ENCODE results near the gene ANTKMT. TPM values are rescaled to one million over a fixed set of nuclear protein-coding genes. Genes with fewer than 3 reads are reported as not detected.

ANTKMT gene
- total RNA-seq, 1 donor from 2014 or later, result 24.1 TPM

DNA sequence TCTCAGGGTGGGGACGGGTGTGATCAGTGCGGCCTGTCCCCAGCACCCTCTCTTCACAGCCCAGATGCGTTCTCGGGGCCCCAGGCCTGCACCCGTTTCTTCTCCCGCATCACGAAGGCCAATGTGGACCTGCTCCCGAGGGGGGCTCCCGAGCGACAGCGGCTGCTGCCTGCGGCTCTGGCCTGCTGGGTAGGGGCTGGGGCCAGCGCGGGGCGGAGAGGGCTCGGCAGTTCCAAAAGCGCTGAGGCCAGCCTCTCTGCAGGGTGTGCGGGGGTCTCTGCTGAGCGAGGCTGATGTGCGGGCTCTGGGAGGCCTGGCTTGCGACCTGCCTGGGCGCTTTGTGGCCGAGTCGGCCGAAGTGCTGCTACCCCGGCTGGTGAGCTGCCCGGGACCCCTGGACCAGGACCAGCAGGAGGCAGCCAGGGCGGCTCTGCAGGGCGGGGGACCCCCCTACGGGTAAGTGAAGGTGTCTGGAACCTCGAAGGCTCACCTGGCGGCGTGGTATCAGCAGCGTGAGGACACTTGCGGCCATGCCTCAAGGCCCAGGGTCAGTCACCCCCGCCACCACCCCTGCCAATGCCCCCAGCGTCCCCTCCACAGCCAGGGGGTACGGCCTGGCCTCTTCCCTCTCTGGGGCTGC lies 44.0 kb downstream of the ANTKMT start:
- ATAC-seq, result no peak

DNA sequence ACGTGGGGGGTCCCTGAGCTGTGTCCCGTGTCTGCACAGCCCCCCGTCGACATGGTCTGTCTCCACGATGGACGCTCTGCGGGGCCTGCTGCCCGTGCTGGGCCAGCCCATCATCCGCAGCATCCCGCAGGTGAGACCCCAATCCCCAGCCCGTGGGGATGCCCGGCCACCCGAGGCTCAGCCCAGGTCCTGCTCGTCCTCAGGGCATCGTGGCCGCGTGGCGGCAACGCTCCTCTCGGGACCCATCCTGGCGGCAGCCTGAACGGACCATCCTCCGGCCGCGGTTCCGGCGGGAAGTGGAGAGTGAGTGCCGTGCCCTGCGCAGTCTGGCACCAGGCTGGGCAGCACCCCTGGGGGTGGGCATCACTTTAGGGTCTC lies 44.5 kb downstream of the ANTKMT start:
- no peak for ATAC-seq

DNA sequence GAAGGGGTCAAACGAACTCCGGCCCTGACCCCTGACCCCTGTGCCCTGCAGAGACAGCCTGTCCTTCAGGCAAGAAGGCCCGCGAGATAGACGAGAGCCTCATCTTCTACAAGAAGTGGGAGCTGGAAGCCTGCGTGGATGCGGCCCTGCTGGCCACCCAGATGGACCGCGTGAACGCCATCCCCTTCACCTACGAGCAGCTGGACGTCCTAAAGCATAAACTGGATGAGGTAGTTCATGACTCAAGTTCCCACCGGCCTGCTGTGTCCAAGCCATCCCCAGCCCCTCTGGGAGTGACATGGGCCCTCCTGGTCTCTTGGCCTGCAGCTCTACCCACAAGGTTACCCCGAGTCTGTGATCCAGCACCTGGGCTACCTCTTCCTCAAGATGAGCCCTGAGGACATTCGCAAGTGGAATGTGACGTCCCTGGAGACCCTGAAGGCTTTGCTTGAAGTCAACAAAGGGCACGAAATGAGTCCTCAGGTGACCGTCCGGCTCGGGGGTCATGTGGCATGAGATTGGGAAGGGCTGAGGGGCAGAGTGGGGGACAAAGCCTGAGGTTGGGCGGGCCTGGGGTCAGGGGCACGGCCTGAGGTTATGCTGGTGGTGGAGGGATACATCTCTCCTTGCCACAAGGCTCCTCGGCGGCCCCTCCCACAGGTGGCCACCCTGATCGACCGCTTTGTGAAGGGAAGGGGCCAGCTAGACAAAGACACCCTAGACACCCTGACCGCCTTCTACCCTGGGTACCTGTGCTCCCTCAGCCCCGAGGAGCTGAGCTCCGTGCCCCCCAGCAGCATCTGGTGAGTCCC lies 45.3 kb downstream of the ANTKMT start:
- ATAC-seq, result no peak

DNA sequence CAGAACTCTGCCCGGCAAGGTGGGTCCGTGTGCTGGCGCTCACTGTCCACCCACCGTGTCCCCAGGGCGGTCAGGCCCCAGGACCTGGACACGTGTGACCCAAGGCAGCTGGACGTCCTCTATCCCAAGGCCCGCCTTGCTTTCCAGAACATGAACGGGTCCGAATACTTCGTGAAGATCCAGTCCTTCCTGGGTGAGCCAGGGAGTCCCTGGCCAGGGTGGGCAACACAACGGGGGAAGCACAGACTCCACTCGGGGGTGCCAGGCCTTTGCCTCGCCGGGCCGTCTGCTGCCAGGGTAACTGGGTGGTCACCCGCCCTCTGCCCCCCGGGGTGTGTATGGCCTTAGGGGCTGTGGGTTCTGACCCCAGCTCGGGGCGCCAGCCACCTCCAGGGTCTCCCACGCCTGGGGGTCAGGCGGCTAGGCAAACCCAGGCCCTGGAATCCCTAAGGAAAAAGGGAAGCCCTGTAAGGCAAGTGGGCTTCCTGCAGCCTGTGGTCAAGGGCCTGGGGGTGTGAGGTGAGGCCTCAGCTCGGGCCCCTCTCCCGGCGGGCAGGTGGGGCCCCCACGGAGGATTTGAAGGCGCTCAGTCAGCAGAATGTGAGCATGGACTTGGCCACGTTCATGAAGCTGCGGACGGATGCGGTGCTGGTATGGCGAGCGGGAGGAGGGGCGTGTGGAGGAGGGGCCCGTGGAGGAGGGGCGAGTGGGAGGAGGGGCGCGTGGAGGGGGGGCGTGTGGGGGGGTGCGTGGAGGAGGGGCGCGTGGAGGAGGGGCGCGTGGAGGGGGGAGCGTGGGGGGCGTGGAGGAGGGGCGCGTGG lies 46.1 kb downstream of the ANTKMT start:
- no peak for ATAC-seq

DNA sequence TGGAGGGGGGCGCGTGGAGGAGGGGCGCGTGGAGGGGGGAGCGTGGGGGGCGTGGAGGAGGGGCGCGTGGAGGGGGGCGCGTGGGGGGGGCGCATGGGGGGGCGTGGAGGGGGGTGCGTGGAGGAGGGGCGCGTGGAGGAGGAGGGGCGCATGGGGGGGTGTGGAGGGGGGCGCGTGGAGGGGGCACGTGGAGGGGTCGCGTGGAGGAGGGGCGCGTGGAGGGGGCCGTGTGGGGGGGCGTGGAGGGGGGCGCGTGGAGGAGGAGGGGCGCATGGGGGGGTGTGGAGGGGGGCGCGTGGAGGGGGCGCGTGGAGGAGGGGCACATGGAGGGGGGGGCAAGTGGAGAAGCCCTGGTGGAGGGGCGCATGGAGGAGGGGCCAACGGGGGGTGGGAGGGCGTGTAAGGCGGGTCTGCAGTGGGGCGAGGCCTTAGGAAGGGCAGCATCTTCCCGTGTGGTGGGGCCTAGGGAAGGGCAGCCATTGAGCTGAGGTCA lies 46.8 kb downstream of the ANTKMT start:
- no peak for ATAC-seq

DNA sequence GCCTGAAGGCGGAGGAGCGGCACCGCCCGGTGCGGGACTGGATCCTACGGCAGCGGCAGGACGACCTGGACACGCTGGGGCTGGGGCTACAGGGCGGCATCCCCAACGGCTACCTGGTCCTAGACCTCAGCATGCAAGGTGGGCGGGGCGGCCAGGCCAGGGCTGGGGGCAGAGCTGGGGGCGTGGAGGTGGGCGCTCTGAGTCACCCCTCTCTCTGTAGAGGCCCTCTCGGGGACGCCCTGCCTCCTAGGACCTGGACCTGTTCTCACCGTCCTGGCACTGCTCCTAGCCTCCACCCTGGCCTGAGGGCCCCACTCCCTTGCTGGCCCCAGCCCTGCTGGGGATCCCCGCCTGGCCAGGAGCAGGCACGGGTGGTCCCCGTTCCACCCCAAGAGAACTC lies 47.5 kb downstream of the ANTKMT start:
- peak; percentile 59 for ATAC-seq

DNA sequence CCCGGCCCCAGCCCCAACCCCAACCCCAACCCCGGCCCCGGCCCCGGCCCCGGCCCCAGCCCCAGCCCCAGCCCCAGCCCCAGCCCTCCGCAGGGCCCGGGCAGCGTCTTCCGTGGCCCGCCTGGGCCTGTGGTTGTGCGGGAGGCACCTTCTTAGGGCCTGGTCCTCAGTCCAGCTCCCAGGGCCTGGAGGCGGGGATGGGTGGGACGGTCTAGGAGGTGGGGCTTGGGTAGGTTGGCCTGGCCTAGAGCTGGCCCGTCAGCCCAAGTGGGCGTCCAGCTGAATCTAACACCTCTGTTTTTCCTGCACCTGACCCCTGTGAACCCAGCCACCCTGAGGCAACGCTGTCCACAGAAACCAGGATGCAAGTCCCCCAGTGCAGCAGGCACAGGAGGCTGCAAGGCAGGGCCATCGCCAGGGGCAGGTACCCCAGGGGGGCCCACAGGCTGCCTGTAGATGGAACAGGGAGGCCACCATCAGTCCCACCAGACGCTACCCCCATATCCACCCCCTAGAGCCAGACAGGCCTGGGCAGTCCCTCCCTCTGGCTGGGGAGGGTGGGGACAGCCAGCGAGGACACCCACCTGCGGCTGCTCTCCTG lies 48.3 kb downstream of the ANTKMT start:
- no peak for ATAC-seq

DNA sequence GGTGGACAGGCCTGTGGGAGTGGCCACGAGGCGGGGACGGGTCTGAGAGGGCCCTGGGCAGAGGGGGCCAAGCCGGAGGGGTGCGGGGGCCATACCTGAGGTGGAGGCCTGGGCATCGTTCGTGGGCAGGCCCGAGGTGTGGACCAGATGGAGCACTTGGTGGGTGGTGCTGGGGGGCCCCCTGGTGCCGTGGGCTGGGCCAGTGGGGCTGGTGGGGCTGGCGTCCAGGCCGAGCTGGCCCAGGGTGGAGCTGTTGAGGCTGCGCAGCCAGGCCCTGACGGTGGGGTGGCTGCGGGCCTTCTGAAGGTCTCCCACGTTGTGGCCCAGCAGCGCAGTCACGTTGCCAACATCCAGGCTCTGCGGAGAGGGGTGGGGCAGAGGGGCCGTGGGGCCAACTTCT lies 49.0 kb downstream of the ANTKMT start:
- no peak for ATAC-seq

DNA sequence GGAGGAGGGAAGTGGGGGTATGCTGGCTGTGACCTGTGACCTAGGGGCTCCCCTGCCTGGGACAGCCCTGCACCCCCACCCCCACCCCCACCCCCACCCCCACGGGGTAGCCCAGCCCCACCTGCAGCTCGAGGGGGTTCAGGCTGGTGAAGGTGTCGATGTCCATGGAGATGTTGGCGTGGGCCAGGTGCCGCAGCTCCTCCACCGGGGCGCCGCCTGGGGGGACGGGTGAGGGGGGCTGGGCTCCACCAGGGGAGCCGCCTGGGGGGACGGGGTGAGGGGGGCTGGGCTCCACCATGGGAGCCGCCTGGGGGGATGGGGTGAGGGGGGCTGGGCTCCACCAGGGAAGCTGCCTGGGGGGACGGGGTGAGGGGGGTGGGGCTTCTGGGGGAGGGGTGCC lies 49.5 kb downstream of the ANTKMT start:
- no peak for ATAC-seq

Other genes with a start within 250 kb of the ANTKMT start
- 27.1 TPM for gene CAPN15, start 193.4 kb upstream of the ANTKMT start, total RNA-seq
- gene PRR35, start 160.8 kb upstream of the ANTKMT start, total RNA-seq, result not detected
- 0.12 TPM for gene NHLRC4, start 154.1 kb upstream of the ANTKMT start, total RNA-seq
- gene PIGQ, start 151.2 kb upstream of the ANTKMT start, total RNA-seq, result 21.0 TPM
- gene RAB40C, start 131.1 kb upstream of the ANTKMT start, total RNA-seq, result 15.5 TPM
- 0.08 TPM for gene WFIKKN1, start 90.2 kb upstream of the ANTKMT start, total RNA-seq
- 40.2 TPM for gene METTL26, start 84.8 kb upstream of the ANTKMT start, total RNA-seq
- 20.3 TPM for gene MCRIP2, start 79.3 kb upstream of the ANTKMT start, total RNA-seq
- gene WDR90, start 71.8 kb upstream of the ANTKMT start, total RNA-seq, result 17.9 TPM
- 58.7 TPM for gene RHOT2, start 53.0 kb upstream of the ANTKMT start, total RNA-seq
- gene RHBDL1, start 45.5 kb upstream of the ANTKMT start, total RNA-seq, result 1.0 TPM
- 87.5 TPM for gene STUB1, start 40.7 kb upstream of the ANTKMT start, total RNA-seq
- gene JMJD8, start 36.8 kb upstream of the ANTKMT start, total RNA-seq, result 31.7 TPM
- 7.4 TPM for gene WDR24, start 30.7 kb upstream of the ANTKMT start, total RNA-seq
- gene FBXL16, start 15.3 kb upstream of the ANTKMT start, total RNA-seq, result 15.1 TPM
- gene METRN, start 6.0 kb upstream of the ANTKMT start, total RNA-seq, result 9.6 TPM
- gene CCDC78, start 5.3 kb downstream of the ANTKMT start, total RNA-seq, result 0.40 TPM
- 2.7 TPM for gene HAGHL, start 6.0 kb downstream of the ANTKMT start, total RNA-seq
- gene CIAO3, start 19.9 kb downstream of the ANTKMT start, total RNA-seq, result 18.1 TPM
- 2.8 TPM for gene MSLN, start 39.6 kb downstream of the ANTKMT start, total RNA-seq
- 14.4 TPM for gene RPUSD1, start 67.2 kb downstream of the ANTKMT start, total RNA-seq
- gene CHTF18, start 67.5 kb downstream of the ANTKMT start, total RNA-seq, result 20.2 TPM
- gene GNG13, start 79.6 kb downstream of the ANTKMT start, total RNA-seq, result not detected
- 11.4 TPM for gene LMF1, start 249.8 kb downstream of the ANTKMT start, total RNA-seq

All from esophagus mucosa (tissue), 1 donor.